Germinal center (tissue), 1 donor: ENCODE data around the gene CHD9.

Experiments
- DNase-seq: peaks from one replicate; pipeline ENCODE4 v3.0.0; 2012; ENCODE audit warnings: mixed read lengths, low spot score

CHD9 gene

DNA sequence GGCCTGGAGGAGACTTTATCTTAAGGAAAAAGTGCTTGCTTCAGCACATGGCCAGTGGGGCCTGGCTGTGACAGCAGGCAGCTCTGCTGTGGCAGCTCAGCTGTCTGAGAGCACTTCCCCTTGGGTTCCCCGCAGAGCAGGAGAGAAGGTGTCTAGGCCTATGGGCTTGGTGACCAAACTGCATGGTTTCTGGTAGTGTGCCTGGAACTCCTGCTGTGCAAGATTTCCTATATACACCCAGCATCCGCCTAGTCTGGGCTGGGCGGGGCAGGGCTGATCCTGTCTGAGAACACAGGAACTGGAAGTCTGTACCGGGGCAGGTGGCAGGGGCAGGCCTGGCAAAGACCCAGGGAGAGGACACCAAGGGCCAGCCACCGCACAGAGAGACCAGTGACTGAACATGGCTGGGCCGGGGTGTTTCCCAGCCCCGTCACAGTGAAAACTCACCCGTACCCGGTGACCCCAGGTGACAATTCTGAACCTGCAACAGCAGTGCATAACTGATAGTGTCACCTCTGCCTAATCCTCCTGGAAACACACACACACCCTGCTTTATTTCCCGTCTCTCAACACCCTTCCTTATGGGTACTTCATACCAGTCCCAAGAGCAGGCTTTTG lies 39.3 kb downstream of the CHD9 start:
- DNase-seq, result peak; percentile 18

DNA sequence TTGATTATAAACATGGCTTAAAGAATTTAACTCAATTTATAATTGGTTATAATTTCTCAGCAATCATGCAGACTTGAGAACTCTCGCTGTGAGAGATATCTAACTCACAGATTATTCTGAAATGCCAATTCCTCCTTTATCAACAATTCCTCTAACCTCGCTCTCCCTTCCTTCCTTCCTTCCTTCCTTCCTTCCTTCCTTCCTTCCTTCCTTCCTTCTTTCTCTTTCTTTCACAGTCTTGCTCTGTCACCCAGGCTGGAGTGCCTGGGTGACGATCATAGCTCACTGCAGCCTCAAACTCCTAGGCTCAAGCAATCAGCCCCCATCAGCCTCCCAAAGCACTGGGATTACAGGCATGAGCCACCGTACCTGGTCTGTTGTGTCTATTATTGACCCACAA lies 42.4 kb downstream of the CHD9 start:
- no peak for DNase-seq

DNA sequence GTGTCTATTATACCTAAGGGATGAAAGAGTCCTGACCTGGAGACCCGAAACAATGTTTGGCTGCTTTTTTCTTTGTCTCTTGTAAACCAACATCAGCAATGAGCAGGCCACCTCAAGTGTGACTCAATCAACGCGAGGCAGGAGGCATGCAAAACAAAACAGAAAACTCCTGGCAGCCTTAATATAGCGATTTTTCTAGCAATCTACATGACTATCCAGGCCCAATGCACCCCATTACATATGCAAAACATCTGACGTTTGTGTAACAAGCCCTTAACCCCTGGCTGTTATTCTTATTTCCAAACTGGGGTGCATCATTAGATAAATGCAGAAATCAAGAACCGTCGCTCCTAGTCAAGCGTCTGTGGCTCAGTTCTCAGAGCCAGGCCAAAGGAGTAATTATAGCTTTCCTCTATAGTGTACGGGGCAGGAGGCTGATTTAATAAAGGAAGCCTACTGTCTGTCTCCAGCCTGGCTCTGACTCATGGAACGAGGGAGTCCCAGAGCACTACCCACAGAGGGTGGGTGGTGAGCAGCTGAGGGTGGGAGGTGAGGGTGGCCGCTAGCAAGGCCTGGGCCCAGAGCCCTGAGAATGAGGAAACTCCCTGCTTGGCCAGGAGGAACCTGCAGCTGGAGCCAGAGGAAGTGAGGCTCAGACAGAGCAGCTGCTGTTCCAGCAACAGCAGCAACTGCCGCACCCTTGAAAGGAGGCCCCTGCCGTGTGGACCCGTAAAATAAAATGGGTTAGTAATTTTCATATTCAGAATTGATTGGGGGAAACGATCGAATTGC lies 43.9 kb downstream of the CHD9 start:
- DNase-seq, result peak; percentile 74

DNA sequence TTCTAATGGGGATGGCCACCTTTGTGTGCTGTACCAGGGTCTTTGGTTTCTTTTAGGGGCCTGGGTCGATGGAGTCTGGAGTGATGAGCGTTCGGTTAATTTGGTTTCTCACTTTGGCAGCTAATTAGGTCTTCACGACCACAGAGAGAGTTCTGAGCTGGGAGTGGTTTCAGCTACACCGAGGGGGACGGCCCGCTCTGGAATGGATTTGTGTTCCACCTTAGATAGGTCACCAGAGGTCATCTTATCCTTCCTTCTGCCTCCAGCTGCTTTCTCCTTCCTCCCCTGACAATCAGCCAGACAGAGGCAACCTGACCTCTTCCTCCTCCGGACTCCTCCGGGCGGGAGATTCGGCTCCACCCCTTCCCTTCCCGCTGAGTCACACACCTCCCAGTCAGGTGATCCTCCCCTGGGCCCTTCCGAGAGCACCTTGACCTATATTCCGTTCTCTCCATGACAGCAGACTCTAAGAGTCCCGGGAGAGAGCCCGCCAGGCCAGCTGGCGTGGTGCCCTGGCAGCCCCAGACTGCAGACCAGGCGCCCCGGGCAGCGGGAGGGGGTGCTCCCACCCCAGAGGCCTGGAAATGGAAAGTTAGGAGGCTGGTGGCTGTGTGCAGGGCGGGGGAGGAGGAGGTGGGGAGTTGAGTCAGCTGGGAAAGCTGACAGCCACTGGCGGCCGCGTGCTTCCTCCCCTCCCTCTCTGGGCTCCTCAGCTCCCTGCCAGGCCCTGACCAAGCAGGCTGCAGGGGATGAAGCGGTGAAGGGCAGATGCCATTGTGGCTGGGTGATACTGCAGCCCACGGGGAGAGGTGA lies 44.7 kb downstream of the CHD9 start:
- DNase-seq, result peak; percentile 34

DNA sequence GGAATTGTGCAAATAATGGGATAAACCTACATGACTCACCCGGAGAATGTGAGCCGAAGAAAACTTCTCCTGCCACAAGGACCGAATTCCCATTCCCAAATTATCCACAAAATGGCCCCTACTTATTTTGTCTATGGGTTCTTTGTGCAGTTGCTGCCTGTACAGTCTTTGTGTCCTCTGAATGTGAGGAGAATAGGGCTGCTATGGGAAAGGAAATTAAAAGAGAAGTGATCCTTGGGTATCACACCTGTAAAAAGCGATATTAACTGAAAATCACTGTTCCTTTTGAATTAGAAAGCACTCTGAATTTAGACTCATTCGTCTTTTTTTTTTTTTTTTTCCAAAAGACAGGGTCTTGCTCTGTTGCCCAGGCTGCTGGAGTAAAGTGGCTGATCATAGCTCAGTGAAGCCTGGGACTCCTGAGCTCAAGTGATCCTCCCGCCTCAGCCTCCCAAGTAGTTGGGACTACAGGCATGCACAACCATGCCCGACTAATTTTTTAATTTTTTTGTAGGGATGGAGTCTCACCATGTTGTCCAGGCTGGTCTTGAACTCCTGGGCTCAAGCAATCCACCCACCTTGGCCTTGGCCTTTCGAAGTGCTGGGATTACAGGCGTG lies 45.4 kb downstream of the CHD9 start:
- DNase-seq, result no peak

DNA sequence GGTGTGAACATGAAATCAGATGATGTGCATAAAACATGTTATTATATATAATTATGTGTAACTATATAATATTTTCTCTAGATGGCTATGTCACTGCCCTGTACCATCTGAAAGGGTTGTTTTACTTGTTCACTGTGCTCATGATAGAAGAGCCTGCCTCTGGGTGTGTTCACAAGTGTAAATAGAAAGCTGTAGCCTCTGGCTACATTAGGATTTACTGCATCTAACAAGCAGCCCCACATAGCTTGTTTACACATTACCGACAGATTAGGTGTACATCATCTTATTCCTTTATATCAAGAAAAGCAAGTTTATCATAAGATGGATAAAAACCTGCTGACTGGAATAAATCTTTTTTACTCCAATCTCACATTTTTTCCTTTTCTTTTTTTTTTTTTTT lies 46.1 kb downstream of the CHD9 start:
- no peak for DNase-seq

DNA sequence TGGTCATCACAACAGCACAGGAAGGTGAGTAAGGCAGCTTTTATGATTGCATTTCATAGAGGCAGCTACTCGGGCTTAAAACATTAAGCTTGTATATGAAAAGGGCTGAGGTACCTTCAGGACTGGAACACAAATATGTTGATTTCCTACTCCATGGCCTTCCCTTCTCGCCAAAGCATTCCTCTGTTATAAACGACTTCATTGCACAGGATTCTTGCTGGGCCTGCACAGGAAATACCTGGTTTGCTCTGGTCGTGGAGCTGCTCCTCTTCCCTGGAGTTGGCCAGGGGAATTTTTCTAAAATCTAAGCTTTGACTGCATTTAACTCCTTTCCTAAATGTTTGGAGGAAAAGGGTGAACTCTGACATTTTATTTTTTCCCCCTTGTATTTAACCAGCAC lies 49.0 kb downstream of the CHD9 start:
- no peak for DNase-seq

DNA sequence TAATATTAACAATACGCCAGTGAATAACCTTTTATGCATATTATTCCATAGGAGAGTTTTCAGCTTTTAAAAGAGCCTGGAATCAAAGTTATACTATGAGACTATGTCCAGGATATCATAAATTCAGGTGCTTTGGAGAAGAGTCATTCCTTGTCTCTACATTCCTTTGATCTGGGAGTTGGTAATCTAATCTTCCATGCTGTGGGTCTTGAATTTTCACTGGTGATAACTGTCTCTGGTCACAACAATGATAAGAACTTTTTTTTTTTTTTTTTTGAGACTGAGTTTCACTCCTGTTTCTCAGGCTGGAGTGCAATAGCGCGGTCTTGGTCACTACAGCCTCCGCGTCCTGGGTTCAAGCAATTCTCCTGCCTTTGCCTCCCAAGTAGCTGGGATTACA lies 50.8 kb downstream of the CHD9 start:
- no peak for DNase-seq

DNA sequence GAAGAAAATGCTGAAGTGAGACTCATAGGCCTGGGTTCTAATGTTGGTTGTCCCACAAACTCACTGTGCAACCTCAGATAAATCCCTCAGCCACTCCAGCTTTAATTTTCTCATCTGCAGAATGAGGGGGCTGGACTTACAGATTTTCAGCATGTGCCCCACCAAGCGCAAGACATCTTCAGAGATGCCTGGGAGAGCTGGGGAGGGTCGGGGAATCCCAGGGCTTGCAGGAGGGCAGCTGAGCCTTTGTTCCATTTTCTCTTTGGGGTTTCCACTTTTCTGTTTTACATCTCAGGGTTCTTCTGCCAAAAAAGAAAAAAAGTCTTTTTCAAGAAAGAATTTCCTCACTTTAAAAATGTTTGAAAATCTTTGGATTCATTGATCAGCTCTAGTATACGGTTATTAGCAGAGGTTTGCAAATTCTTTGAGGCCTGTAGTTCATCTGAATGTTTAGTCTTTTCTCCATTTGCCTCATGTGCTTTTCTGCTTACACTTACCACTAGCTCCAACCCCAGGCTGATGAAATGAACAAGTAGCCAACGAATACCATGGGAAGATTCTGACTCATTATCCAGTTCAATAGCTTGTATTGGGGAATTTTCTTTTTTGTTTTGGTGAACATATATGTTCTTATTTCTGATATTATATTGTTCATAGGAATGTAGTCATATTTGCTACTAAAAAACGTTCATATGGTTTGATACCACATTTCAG lies 56.4 kb downstream of the CHD9 start:
- DNase-seq, result no peak

DNA sequence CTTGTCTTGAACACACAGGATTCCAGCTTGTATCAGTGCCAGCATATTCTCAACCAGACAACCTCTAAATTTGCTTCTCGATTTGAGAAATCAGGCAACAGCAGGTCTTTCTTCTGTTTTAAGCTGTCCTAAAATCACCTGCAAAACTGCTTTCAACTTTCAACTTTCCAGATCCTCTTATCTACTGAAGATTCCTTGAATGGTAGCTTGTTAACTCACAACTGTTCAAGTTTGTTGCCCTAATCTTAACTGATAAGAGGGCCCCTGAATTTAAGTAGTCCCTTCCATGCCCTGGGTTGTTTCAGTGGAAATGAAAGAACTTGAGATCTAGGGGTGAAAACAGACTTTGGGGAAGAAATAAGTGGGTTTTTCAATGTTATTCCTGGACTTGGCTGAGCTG lies 57.2 kb downstream of the CHD9 start:
- no peak for DNase-seq

DNA sequence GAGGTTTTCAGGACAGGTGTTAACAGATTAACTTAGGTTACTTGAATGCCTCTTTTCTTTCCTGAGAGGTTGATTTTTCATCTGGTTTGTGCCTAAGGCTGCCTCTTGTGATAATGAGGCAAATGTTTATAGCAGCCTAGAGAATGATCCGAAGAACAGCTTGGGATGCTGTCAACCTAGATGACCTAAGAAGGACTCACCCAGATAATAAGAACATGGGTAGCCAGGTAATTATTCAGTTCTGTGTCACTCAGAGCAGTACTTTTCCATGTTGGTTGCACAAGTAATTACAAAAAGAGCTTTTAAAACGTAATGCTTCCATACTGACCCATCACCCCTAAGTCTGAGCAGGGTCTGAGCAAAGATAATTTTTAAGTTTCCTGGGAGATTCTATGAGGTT lies 60.3 kb downstream of the CHD9 start:
- no peak for DNase-seq

DNA sequence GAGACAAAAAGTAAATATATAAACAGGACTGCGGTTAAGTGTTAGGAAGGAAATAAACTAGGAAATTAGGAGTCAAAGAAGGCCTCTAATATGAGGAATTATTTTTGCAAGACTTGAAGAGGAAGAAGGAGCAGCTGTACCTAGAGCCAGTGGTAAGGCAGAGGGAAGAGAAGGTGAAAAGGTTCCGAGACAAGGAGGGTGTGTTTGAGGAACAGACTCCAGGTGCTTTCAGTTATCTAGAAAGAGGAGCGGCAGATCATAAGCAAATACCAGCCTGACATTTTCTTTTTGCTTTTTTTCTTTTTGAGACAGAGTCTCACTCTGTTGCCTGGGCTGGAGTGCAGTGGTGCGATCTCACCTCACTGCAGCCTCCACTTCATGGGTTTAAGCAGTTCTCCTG lies 61.0 kb downstream of the CHD9 start:
- DNase-seq, result no peak

DNA sequence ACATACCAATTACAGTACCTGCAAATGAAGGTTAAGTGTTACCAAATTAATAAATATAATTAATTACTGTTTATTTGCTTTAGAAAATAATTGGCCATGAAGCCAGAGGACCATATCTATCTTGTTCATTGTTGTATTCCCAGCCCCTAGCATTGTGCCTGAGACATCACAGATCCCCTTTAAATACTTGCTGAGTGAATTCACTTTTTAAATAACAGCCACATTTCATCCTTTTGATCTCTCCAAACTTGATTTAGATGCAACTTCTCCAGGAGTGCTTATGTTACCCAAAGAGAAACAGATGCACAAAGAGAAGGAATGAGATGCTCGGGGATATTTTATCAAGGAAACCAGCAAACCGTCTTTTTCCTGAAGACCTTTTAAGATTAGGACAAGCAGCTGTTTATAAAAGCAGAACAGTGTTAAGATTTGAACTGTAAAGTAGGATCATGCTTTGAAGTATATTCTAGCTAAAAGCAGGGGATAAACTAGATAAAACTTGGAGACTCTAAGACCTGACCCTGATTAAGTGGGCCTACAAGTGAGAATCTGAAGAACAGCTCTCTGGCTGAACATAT lies 66.3 kb downstream of the CHD9 start:
- DNase-seq, result no peak

DNA sequence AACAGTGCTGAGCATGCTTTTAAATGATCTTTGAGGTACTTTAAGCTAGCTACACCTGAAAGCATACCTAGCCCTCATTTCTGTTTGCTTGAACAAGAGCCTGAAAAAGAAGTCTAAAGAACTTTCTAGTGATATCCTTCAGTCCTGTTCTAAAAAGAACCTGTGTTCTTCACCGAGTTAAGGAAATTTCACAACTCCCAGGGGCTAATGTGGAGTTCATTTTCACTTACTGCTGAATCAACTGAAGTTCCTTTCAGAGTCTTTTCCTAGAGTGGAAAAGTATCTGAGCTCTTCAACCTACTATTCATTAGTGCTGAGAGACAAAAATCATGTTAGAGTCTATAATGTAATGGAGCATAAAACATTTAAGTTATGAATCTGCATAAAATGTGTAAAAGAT lies 66.9 kb downstream of the CHD9 start:
- no peak for DNase-seq

DNA sequence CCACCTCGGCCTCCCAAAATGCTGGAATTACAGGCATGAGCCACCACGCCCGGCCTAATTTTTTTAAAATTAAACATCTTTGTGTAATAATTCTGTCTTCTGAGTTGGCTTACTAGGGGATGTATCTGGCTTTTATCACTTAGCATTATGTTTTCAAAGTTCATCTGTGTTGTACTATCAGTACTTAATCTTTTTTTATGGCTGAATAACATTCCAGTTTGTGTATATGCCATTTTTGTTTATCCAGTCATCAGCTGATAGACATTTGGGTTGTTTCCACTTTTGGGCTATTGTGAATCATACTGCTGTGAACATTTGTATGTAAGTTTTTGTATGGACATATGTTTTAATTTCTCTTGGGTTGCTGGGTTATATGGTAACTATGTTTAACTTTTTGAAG lies 69.0 kb downstream of the CHD9 start:
- no peak for DNase-seq

DNA sequence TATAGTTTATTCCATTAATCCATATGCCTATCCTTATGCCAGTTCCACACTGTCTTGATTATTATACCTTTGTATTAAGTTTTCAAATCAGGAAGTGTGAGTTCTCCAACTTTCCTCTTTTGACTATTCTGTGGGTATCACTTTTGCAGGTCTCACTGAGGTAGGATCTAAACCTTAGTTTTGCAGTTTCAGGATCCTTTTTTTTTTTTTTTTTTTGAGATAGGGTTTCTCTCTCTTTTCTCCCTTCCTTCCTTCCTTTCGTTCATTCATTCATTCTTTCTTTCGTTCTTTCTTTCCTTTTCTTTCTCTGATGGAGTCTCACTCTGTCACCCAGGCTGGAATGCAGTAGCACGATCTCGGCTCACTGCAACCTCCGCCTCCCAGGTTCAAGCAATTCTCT lies 71.6 kb downstream of the CHD9 start:
- no peak for DNase-seq

DNA sequence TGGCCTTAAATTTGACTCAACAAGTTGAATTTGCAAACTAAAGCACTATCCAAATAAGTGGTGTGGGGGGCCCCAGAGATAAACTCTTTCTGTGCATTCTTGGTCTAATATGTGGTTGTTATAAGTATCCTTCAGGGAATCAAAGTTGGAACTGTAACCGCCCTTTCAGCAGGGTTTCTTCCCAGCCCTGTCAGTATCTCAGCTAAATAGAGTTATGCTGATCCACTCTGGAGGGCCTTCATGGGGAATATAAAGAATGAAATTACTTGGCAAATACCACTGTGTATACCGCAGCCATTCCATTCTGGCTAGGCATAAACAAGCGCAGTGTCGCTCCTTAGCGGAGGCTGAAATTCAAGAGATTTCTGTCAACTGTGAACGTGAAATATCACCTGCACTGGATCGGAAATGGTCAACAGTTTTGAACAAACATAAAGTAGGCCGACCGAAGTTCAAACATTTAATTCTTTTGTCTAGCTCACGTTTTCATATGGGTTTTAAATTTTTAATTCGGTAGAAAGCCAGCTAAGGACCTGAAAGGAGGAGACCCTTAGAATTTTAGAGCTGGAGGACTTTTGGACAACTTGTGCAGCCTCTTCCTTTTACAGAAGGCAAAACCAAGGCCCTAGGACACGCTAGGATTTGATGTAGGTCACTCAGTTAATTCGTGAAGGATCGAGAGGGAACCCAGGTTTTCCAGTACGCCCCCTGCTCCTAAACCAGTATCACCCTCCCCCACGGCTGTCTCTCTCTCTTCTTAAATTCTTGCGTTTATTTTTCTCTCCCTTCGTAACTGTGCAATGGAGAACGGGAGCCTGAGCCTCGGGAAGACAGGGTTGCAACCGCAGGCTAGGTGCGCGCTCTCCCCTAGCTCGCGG lies 74.7 kb downstream of the CHD9 start:
- no peak for DNase-seq

DNA sequence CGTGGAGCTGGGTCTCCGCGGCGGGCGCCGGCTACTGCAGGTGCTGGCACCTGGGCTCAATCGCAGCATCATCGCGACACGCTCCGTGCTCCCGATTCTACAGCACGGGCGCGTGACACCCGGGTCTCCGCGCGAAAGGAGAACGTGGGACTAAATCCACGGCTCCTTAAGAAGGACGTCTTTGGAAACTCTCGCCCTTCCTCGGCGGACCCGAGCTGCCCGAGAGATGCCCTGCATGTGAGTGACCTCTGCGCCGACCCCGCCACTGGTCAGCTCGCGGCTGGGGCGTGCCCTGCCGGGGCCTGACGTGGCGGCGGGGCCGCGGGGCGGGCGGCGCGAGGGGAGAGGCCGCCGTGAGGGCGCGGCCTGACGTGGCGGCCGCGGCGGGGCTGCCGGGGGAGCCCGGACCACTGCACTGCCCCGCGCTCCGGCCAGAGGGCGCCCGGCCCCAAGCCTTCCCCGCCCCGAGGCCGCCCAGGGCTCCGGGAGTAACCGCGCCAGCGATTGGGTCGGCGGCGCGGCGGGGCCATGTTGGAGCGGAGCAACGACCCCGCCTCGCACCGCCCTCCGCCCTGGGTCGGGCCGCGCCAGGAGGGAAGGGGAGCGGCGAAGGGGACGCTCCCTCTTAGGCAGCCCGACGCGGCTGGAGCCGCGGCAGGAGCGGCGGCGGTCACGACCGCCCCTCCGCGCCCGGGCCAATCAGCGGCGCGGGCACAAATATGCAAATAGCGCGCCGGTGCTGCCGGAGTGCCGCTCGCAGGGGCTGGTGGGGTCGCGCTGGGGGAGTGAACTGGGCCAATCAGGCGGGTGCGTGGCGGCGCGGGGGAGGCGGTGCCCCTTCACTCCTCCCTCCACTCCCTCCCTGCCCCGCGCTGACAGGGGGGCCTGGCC lies 75.6 kb downstream of the CHD9 start:
- DNase-seq, result peak; percentile 100

DNA sequence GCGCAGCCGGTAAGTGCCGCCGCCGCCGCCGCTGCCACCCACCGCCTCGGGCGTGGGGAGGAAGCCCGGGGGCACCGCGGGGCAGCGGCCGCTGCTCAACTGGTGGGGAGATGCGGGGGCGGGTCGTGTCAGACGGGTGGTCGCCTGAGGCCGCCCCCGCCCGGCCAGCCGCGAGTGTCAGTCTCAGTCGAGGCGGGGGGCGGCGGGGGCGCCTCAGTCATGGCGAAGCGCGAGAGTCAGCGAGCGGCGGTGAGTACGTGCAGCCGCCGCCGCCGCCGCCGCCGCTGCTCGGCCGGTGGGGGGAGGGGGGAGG lies 76.2 kb downstream of the CHD9 start:
- no peak for DNase-seq
